Measurements from ENCODE around the gene TMEM181. TPM values are rescaled to one million over a fixed set of nuclear protein-coding genes. Genes with fewer than 3 reads are reported as not detected.

TMEM181 gene
- polyA plus RNA-seq, 1 of the 3 experiments (the other 2 are of a cell fraction), result 19.5 TPM

DNA sequence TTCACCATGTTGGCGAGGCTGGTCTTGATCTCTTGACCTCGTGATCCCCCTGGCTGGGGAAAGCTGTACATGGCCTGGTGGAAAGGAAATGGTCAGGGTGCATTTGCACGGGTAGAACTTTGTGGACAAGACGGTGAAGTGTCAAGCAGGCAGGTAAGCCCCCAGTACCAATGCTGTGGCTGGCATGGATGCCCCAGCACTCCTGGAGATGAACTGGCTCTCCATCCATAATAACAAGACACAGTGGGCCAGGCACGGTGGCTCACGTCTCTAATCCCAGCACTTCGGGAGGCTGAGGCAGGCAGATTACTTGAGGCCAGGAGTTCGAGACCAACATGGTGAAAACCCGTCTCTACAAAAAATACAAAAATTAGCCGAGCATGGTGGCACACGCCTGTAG lies 37.3 kb upstream of the TMEM181 start:
- Histone ChIP-seq H3K4me1 (ENCODE audit: control insufficient read depth in 1 of 2, insufficient read depth in 2 of 2, low read depth in 1 of 2, low read length in 1 of 2) (peaks cover 5 to 11% of the 10 kb centered on the region in 2 experiments; a peak in 3 of 4 replicates), H3K27ac (ENCODE audit: low read depth in 2 of 2, low read length in 1 of 2) (no peak overlapping the region), H3K9me3 (peaks cover 7% of the 10 kb centered on the region; the same call in 1 of the 2 replicates), H3K9ac (no peak overlapping the region), H3F3A (replicated peaks; ENCODE audit: insufficient read depth) (peaks cover 14% of the 10 kb centered on the region), H3K27me3 (ENCODE audit: insufficient read depth) (no peaks in the 10 kb centered on the region), H3K79me2 (ENCODE audit: insufficient read depth) (no peaks in the 10 kb centered on the region), H4K20me1 (ENCODE audit: insufficient read depth) (no peaks in the 10 kb centered on the region), H3K4me3 (ENCODE audit: low read depth in 2 of 2, low read length in 1 of 2) (no peak overlapping the region), H2AFZ (ENCODE audit: low read depth) (no peak overlapping the region), H3K36me3 (replicated peaks in 1 of 2; ENCODE audit: control insufficient read depth in 1 of 2, insufficient read depth in 2 of 2, low read length in 1 of 2) (no peaks in the 10 kb centered on the region), H3K9me2 (no peaks in the 10 kb centered on the region), H3K4me2 (no peak overlapping the region)
- no peak for DNase-seq
- ChIA-PET CTCF (interaction anchor here (0.8 to 2.1 kb wide), 5 partner anchors 83 to 308 kb away, joined by 3 to 7 read pairs (median 4); no protein-coding TSS in a partner anchor), POLR2A (no interaction called here)
- WGBS (ENCODE audit: low lambda C conversion rate), result 89% methylated on average over 11 of the region's 11 CpGs
- TF ChIP-seq EP300 (IDR thresholded peaks at IDR 0.05; ENCODE audit: borderline replicate concordance in 1 of 2, low read depth in 1 of 2, low read length in 1 of 2), result no peak
- no peak for TF ChIP-seq FOXJ3 (CRISPR knock-in tag; IDR thresholded peaks at IDR 0.05)
- TF ChIP-seq USF1 (IDR thresholded peaks at IDR 0.05; ENCODE audit: borderline replicate concordance, low read depth), result no peak
- no peak for TF ChIP-seq REST (IDR thresholded peaks at IDR 0.05; ENCODE audit: low read depth, low read length)
- TF ChIP-seq TAF1 (IDR thresholded peaks at IDR 0.05; ENCODE audit: borderline replicate concordance, low read depth, low read length), result no peak
- no peak for TF ChIP-seq ELF1 (IDR thresholded peaks at IDR 0.05)
- TF ChIP-seq JUND (IDR thresholded peaks at IDR 0.05), result no peak
- TF ChIP-seq GABPA (IDR thresholded peaks at IDR 0.05; ENCODE audit: low read depth), result no peak
- TF ChIP-seq FOSL2 (IDR thresholded peaks at IDR 0.05; ENCODE audit: borderline replicate concordance, low read depth), result no peak
- no peak for TF ChIP-seq PBX3 (IDR thresholded peaks at IDR 0.05)
- TF ChIP-seq POLR2AphosphoS5 (IDR thresholded peaks at IDR 0.05; ENCODE audit: low read depth, low read length), result no peak
- TF ChIP-seq TEAD4 (IDR thresholded peaks at IDR 0.05; ENCODE audit: borderline replicate concordance, insufficient read depth), result no peak
- no peak for TF ChIP-seq MXI1 (IDR thresholded peaks at IDR 0.05; ENCODE audit: low read depth, low read length)
- TF ChIP-seq USF2 (IDR thresholded peaks at IDR 0.05; ENCODE audit: borderline replicate concordance, low read depth, low read length), result no peak
